Measurements from ENCODE around the gene SLC16A1. TPM values are rescaled to one million over a fixed set of nuclear protein-coding genes. Genes with fewer than 3 reads are reported as not detected.

Gene SLC16A1
- total RNA-seq, 2 donors from 2014 or later = 22.3 to 39.1 TPM

DNA sequence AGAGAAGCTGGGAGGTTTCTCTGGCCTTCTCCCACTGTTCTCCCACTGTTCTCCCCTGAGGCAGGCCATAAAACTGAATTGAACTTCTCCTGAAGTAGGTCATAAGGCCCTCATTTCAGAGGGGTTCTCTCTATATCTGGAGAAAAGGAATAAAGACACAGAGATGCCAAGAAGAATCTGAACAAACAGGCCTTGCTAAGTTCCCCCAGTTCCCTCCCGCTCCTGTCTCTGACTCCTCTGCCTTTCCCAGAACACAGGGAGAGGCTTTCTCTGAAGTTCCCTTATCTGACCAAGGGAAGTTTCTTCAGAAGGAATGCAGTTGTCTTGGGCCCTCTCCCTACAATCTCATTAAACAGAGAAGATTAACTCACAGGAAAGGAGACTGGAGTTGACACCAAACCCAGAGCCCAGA lies 83.4 kb downstream of the SLC16A1 start:
- H3K27ac ChIP-seq = no peak overlapping the region
- DNase-seq (ENCODE audit: low spot score) (no peak), ATAC-seq (ENCODE audit: insufficient number of reproducible peaks, low FRiP score, low read depth) (no peak)
- H3K27me3 ChIP-seq (replicated peaks; ENCODE audit: insufficient read depth) = no peaks in the 10 kb centered on the region
- no peaks in the 10 kb centered on the region for H3K4me1 ChIP-seq (ENCODE audit: control insufficient read depth in 1 of 2, low read depth in 2 of 2)
- TF ChIP-seq, protein P1, sequence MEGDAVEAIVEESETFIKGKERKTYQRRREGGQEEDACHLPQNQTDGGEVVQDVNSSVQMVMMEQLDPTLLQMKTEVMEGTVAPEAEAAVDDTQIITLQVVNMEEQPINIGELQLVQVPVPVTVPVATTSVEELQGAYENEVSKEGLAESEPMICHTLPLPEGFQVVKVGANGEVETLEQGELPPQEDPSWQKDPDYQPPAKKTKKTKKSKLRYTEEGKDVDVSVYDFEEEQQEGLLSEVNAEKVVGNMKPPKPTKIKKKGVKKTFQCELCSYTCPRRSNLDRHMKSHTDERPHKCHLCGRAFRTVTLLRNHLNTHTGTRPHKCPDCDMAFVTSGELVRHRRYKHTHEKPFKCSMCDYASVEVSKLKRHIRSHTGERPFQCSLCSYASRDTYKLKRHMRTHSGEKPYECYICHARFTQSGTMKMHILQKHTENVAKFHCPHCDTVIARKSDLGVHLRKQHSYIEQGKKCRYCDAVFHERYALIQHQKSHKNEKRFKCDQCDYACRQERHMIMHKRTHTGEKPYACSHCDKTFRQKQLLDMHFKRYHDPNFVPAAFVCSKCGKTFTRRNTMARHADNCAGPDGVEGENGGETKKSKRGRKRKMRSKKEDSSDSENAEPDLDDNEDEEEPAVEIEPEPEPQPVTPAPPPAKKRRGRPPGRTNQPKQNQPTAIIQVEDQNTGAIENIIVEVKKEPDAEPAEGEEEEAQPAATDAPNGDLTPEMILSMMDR (IDR thresholded peaks at IDR 0.05) = no peak
- no peaks in the 10 kb centered on the region for H3K9me3 ChIP-seq
- no peak overlapping the region for H3K4me3 ChIP-seq
- no peaks in the 10 kb centered on the region for H3K36me3 ChIP-seq

GRCh38 chr1:112870887-112871646 lies 84.9 kb downstream of the SLC16A1 start:
- Histone ChIP-seq H3K36me3 (no peaks in the 10 kb centered on the region), H3K4me3 (no peak overlapping the region), H3K27ac (no peak overlapping the region), H3K27me3 (replicated peaks; ENCODE audit: insufficient read depth) (no peaks in the 10 kb centered on the region), H3K4me1 (ENCODE audit: control insufficient read depth in 1 of 2, low read depth in 2 of 2) (no peaks in the 10 kb centered on the region), H3K9me3 (no peaks in the 10 kb centered on the region)
- DNase-seq (ENCODE audit: low spot score) (no peak), ATAC-seq (ENCODE audit: insufficient number of reproducible peaks, low FRiP score, low read depth) (no peak)
- TF ChIP-seq, protein P1 (IDR thresholded peaks at IDR 0.05) = no peak

DNA sequence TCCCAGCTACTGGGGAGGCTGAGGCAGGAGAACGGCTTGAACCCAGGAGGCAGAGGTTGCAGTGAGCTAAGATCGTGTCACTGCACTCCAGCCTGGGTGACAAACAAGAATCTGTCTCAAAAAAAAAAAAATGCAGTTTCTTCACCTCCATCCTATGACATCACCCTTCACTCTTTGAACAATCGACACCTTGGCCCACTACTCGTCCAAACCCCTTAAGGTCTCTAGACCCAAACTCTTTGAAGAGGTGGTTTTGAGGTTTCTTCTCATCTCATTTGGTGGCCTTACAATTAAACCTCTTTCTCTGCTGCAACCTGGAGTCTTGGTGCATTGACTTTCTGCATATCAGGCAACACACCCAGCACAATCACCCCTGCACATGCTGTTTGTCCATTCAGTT lies 86.1 kb downstream of the SLC16A1 start:
- H3K4me1 ChIP-seq (ENCODE audit: control insufficient read depth in 1 of 2, low read depth in 2 of 2) = no peaks in the 10 kb centered on the region
- no peak for DNase-seq (ENCODE audit: low spot score)
- ATAC-seq (ENCODE audit: insufficient number of reproducible peaks, low FRiP score, low read depth) = no peak
- H3K9me3 ChIP-seq = no peaks in the 10 kb centered on the region
- H3K27ac ChIP-seq = no peak overlapping the region
- H3K27me3 ChIP-seq (replicated peaks; ENCODE audit: insufficient read depth) = no peaks in the 10 kb centered on the region
- no peaks in the 10 kb centered on the region for H3K36me3 ChIP-seq
- TF ChIP-seq, protein P1 (IDR thresholded peaks at IDR 0.05) = no peak
- no peak overlapping the region for H3K4me3 ChIP-seq

DNA sequence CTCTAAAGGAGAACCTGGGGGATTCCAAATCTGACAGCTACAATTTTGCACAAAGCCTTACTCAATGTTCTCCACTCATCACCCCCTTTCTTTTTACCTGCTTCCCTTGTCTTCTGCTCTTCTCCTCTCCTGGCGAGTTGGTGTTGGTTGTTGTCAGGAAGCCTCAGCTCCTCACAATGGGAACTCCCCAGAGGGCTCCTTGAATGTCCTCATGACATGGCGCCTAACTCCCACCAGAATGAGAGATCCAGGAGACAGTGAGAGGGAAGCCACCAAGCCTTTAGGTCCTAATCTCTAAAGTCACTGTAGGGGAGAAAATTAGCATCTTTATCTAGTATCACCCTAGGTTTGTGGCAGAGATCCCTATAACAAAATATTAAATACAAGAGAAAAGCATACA lies 87.8 kb downstream of the SLC16A1 start:
- Histone ChIP-seq H3K4me3 (no peak overlapping the region), H3K4me1 (ENCODE audit: control insufficient read depth in 1 of 2, low read depth in 2 of 2) (no peaks in the 10 kb centered on the region), H3K27ac (no peak overlapping the region), H3K9me3 (no peaks in the 10 kb centered on the region), H3K36me3 (no peaks in the 10 kb centered on the region), H3K27me3 (replicated peaks; ENCODE audit: insufficient read depth) (no peaks in the 10 kb centered on the region)
- no peak for DNase-seq (ENCODE audit: low spot score)
- no peak for ATAC-seq (ENCODE audit: insufficient number of reproducible peaks, low FRiP score, low read depth)
- TF ChIP-seq, protein P1 (IDR thresholded peaks at IDR 0.05) = no peak

DNA sequence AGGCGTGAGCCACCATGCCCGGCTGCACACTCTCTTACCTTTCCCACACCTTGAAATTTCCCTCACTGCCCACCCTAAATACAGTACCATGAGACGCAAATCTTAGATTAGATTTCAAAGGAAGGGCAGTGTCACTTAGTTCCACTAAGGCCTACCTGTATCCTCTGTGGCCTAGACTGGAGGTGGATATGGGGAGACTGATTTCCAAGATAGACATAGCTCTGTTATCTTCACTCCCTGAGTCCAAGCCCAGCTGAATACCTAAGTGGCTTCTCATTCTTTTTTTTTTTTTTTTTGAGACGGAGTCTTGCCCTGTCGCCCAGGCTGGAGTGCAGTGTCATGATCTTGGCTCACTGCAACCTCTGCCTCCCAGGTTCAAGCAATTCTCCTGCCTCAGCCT lies 89.0 kb downstream of the SLC16A1 start:
- Histone ChIP-seq H3K27me3 (replicated peaks; ENCODE audit: insufficient read depth) (no peaks in the 10 kb centered on the region), H3K4me1 (ENCODE audit: control insufficient read depth in 1 of 2, low read depth in 2 of 2) (no peaks in the 10 kb centered on the region), H3K9me3 (no peaks in the 10 kb centered on the region), H3K27ac (no peak overlapping the region), H3K36me3 (no peaks in the 10 kb centered on the region), H3K4me3 (no peak overlapping the region)
- ATAC-seq (ENCODE audit: insufficient number of reproducible peaks, low FRiP score, low read depth) (no peak), DNase-seq (ENCODE audit: low spot score) (no peak)
- TF ChIP-seq, protein P1 (IDR thresholded peaks at IDR 0.05) = no peak

Data from thoracic aorta (tissue), 2 donors.